ENCODE data around the gene SLC5A11. TPM values are rescaled to one million over a fixed set of nuclear protein-coding genes. Genes with fewer than 3 reads are reported as not detected.
"Not testable (repeated sequence)": the region's sequence is repeated elsewhere in the genome, so short reads cannot be mapped to it uniquely, and the experiment has no call there.

SLC5A11 gene, protein sequence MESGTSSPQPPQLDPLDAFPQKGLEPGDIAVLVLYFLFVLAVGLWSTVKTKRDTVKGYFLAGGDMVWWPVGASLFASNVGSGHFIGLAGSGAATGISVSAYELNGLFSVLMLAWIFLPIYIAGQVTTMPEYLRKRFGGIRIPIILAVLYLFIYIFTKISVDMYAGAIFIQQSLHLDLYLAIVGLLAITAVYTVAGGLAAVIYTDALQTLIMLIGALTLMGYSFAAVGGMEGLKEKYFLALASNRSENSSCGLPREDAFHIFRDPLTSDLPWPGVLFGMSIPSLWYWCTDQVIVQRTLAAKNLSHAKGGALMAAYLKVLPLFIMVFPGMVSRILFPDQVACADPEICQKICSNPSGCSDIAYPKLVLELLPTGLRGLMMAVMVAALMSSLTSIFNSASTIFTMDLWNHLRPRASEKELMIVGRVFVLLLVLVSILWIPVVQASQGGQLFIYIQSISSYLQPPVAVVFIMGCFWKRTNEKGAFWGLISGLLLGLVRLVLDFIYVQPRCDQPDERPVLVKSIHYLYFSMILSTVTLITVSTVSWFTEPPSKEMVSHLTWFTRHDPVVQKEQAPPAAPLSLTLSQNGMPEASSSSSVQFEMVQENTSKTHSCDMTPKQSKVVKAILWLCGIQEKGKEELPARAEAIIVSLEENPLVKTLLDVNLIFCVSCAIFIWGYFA
- 1 to 10 TPM in 1 of 3 donors, under 1 TPM in 2; 0.11 to 1.7 (median 0.40) TPM for total RNA-seq

DNA sequence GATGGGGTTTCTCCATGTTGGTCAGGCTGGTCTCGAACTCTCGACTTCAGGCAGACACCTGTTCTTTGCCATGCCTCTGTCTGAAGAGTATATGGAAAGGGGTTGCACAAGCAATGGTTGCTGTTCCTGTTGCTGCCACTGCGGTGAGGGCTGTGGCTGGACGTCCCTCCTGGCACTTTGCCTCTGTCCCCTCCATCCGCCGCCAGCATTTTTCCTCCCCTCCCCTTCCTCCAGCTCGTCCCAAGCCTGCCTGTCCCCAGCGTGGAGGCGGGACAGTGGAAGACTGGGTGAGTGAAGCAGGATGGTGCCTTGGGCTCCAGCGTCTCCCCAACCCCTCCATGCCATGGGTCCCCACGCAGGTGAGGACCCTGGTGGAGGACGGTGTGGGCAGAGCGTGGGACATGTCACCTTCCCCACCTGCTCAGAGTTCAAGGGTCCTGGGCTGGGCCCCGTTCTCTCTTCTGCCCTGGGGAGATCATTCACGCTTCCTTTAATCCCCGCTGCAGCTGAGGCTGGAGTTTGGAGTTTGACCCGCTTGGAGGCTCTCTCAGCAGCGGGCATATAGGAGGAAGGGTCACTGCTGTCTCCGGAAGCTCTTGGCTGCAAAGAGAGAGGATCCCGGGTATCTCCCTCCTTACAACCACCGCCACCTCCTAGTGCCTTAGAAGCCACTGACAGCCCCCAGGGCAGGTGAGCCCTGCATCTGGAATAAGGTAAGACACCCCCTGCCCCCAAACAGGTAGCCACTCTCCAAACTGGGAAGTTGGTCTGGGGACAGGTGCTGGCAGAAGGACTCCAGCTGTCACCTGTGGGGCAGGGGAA, at the start of gene SLC5A11:
Gene SLC5A11 (plus strand): TSS at position 238 of the 822 bp plus-strand sequence. CDS start 12,681 bp downstream, outside the sequence.
- no peak for DNase-seq
- no peak for ATAC-seq
- Mint-ChIP-seq H3K9me3 (no peaks in the 10 kb centered on the region), H3K4me1 (ENCODE audit: low read depth) (no peaks in the 10 kb centered on the region), H3K27me3 (ENCODE audit: low read depth) (peaks cover 2% of the 10 kb centered on the region), H3K36me3 (ENCODE audit: insufficient read depth) (no peaks in the 10 kb centered on the region), H3K4me3 (no peak within 1 kb of the TSS)

DNA sequence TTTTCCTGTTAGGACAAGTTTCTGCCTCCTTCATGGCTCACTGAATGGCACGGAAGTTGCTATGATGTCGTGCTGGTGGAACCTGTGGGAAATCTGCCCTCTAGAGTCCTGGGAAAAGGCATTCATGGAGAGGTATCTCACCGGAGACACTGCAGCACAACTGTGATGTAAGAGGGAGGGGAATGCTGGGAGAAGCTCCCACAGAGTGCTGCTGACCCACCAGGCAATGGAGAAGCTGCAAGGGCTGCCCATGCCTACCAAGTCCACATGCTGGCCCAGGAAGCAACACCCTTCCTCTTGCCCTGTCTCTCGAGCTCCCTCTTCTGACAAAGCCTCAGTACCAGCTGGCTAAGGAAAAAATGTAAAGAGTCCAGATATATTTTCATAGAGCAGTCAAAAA, 45.2 kb upstream of the SLC5A11 start:
- ATAC-seq, result no peak
- Mint-ChIP-seq H3K9me3 (no peaks in the 10 kb centered on the region), H3K4me1 (ENCODE audit: low read depth) (no peaks in the 10 kb centered on the region), H3K36me3 (ENCODE audit: insufficient read depth) (peaks cover 62% of the 10 kb centered on the region), H3K27me3 (ENCODE audit: low read depth) (no peaks in the 10 kb centered on the region), H3K4me3 (no peak overlapping the region)
- no peak for DNase-seq

- H3K9me3 Mint-ChIP-seq, result no peaks in the 10 kb centered on the region
- no peak overlapping the region for H3K4me3 Mint-ChIP-seq
- ATAC-seq, result no peak
- peaks cover 62% of the 10 kb centered on the region for H3K36me3 Mint-ChIP-seq (ENCODE audit: insufficient read depth)
- no peak for DNase-seq
- no peaks in the 10 kb centered on the region for H3K4me1 Mint-ChIP-seq (ENCODE audit: low read depth)
- no peaks in the 10 kb centered on the region for H3K27me3 Mint-ChIP-seq (ENCODE audit: low read depth)
These were observed 43.9 kb upstream of the SLC5A11 start for GRCh38 chr16:24801761-24802302.

- no peaks in the 10 kb centered on the region for H3K9me3 Mint-ChIP-seq
These were observed 40.3 kb upstream of the SLC5A11 start for GRCh38 chr16:24805484-24805883.

DNA sequence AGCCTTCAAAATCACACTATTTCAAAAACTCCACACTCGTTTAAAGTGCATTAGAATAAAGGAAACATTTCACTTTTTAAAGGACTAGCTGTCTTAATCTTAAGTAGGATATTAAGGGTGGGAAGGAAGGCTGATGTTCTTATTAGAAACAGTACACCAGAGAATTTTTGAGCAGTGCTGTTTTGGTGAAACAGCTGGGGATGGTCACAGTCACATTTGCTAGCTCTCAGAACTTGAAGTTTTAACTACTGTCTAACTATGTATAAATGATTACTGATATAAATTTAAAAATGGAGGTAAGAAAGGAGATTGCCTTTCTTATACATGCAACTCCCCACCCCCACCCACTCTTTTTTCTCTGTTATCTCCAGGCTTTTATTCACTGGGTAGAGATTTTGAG, 38.5 kb upstream of the SLC5A11 start:
- Mint-ChIP-seq H3K27me3 (ENCODE audit: low read depth) (no peaks in the 10 kb centered on the region), H3K9me3 (no peaks in the 10 kb centered on the region), H3K4me1 (ENCODE audit: low read depth) (no peaks in the 10 kb centered on the region), H3K36me3 (ENCODE audit: insufficient read depth) (peaks cover 55% of the 10 kb centered on the region), H3K4me3 (no peak overlapping the region)
- DNase-seq (no peak), ATAC-seq (no peak)

More at GRCh38 chr16:24805484-24805883, 40.3 kb upstream of the SLC5A11 start:
- Mint-ChIP-seq H3K4me3 (no peak overlapping the region), H3K4me1 (ENCODE audit: low read depth) (no peaks in the 10 kb centered on the region), H3K36me3 (ENCODE audit: insufficient read depth) (peaks cover 58% of the 10 kb centered on the region), H3K27me3 (ENCODE audit: low read depth) (no peaks in the 10 kb centered on the region)
- no peak for ATAC-seq
- no peak for DNase-seq

- H3K36me3 Mint-ChIP-seq (ENCODE audit: insufficient read depth), result peaks cover 49% of the 10 kb centered on the region
- no peak overlapping the region for H3K4me3 Mint-ChIP-seq
- no peaks in the 10 kb centered on the region for H3K4me1 Mint-ChIP-seq (ENCODE audit: low read depth)
- H3K9me3 Mint-ChIP-seq, result no peaks in the 10 kb centered on the region
- H3K27me3 Mint-ChIP-seq (ENCODE audit: low read depth), result no peaks in the 10 kb centered on the region
- DNase-seq (no peak), ATAC-seq (no peak)
These were observed 34.6 kb upstream of the SLC5A11 start for GRCh38 chr16:24810951-24811843.

- not testable (repeated sequence) for ATAC-seq, DNase-seq
These were observed 33.0 kb upstream of the SLC5A11 start for GRCh38 chr16:24812813-24813212.

GRCh38 chr16:24815021-24815420, 30.7 kb upstream of the SLC5A11 start:
- Mint-ChIP-seq H3K4me1 (ENCODE audit: low read depth) (no peaks in the 10 kb centered on the region), H3K9me3 (no peaks in the 10 kb centered on the region), H3K4me3 (no peak overlapping the region), H3K36me3 (ENCODE audit: insufficient read depth) (peaks cover 45% of the 10 kb centered on the region), H3K27me3 (ENCODE audit: low read depth) (no peaks in the 10 kb centered on the region)
- ATAC-seq, result no peak
- DNase-seq, result no peak

More at GRCh38 chr16:24812813-24813212, 33.0 kb upstream of the SLC5A11 start:
- not testable (repeated sequence) for H3K27me3 Mint-ChIP-seq (ENCODE audit: low read depth); H3K4me3 Mint-ChIP-seq; H3K9me3 Mint-ChIP-seq; H3K4me1 Mint-ChIP-seq (ENCODE audit: low read depth)
- H3K36me3 Mint-ChIP-seq (ENCODE audit: insufficient read depth), result peaks cover 43% of the 10 kb centered on the region

- H3K27me3 Mint-ChIP-seq (ENCODE audit: low read depth), result no peaks in the 10 kb centered on the region
- no peak for ATAC-seq
- peaks cover 43% of the 10 kb centered on the region for H3K36me3 Mint-ChIP-seq (ENCODE audit: insufficient read depth)
- H3K9me3 Mint-ChIP-seq, result no peaks in the 10 kb centered on the region
- no peak overlapping the region for H3K4me3 Mint-ChIP-seq
- DNase-seq, result no peak
- H3K4me1 Mint-ChIP-seq (ENCODE audit: low read depth), result no peaks in the 10 kb centered on the region
These were observed 29.1 kb upstream of the SLC5A11 start for GRCh38 chr16:24816688-24817087.

- Mint-ChIP-seq H3K9me3 (no peaks in the 10 kb centered on the region), H3K4me1 (ENCODE audit: low read depth) (no peaks in the 10 kb centered on the region), H3K27me3 (ENCODE audit: low read depth) (no peaks in the 10 kb centered on the region), H3K4me3 (no peak overlapping the region), H3K36me3 (ENCODE audit: insufficient read depth) (peaks cover 52% of the 10 kb centered on the region)
- DNase-seq (no peak), ATAC-seq (no peak)
These were observed 26.2 kb upstream of the SLC5A11 start for GRCh38 chr16:24819462-24820040.

- Mint-ChIP-seq H3K9me3 (no peaks in the 10 kb centered on the region), H3K27me3 (ENCODE audit: low read depth) (no peaks in the 10 kb centered on the region), H3K4me1 (ENCODE audit: low read depth) (no peaks in the 10 kb centered on the region), H3K36me3 (ENCODE audit: insufficient read depth) (peaks cover 54% of the 10 kb centered on the region), H3K4me3 (no peak overlapping the region)
- ATAC-seq, result no peak
- DNase-seq, result no peak
These were observed 25.2 kb upstream of the SLC5A11 start for GRCh38 chr16:24820522-24820921.

DNA sequence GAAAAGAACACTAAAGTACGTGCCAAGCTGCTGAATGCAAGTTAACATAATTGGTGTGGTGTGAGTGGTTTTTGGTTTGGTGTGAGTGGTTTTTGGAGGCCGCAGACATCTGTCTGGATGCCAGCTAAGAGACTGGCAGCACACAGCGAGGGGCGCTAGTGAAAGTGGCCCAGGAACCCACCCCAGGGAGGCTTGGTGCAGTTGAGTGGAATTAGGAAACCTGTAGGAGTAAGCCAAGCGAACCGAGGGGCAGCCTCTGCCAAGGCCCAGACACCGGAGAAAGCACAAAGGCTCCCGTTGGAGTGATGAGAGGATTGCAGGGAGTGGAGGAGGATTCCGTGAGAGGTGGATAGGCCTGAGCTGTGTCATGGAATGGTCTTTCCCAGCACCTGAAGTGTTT, 24.6 kb upstream of the SLC5A11 start:
- H3K4me1 Mint-ChIP-seq (ENCODE audit: low read depth), result no peaks in the 10 kb centered on the region

GRCh38 chr16:24822542-24822941, 23.2 kb upstream of the SLC5A11 start:
- Mint-ChIP-seq H3K9me3 (no peaks in the 10 kb centered on the region), H3K36me3 (ENCODE audit: insufficient read depth) (peaks cover 65% of the 10 kb centered on the region), H3K4me1 (ENCODE audit: low read depth) (no peaks in the 10 kb centered on the region), H3K27me3 (ENCODE audit: low read depth) (no peaks in the 10 kb centered on the region), H3K4me3 (no peak overlapping the region)
- ATAC-seq, result no peak
- no peak for DNase-seq

More for the DNA sequence above, 24.6 kb upstream of the SLC5A11 start:
- no peaks in the 10 kb centered on the region for H3K27me3 Mint-ChIP-seq (ENCODE audit: low read depth)
- H3K36me3 Mint-ChIP-seq (ENCODE audit: insufficient read depth), result peaks cover 60% of the 10 kb centered on the region
- H3K4me3 Mint-ChIP-seq, result no peak overlapping the region
- no peaks in the 10 kb centered on the region for H3K9me3 Mint-ChIP-seq
- DNase-seq (no peak), ATAC-seq (no peak)

Measured in activated T-cell treated with anti-CD3 and anti-CD28 coated beads, Interleukin-2, amount 50 U/mL, for 4 hours (primary cell).